ENCODE data around the gene CUZD1.

GRCh38 chr10:122812751-122813150 is 32.9 kb downstream of the CUZD1 start:
- TF ChIP-seq CTCF (IDR thresholded peaks at IDR 0.05) (no peak), POLR2A (IDR thresholded peaks at IDR 0.05) (no peak)
